ENCODE measurements around the gene LOC101059915.

GRCh38 chrX:71640002-71640401 is 27.3 kb upstream of the LOC101059915 start:
- TF ChIP-seq POLR2AphosphoS5 (IDR thresholded peaks at IDR 0.05; ENCODE audit: insufficient read depth in 1 of 2, low read depth in 1 of 2): no peak
- no peak for TF ChIP-seq CTCF (IDR thresholded peaks at IDR 0.05)
- no peak for TF ChIP-seq POLR2A (IDR thresholded peaks at IDR 0.05)

All from vagina (tissue), 2 donors.